HEK293 (cell line): ENCODE measurements around the gene ELOVL2.

Experiments used
- CTCF ChIA-PET: fragments of 350-600 bp; formaldehyde crosslinking; extraction: SDS; loops from one replicate; lab custom pipeline; 2021; ENCODE audit warnings: antibody characterized with exemption; lab: Yijun Ruan, JAX
- POLR2A ChIA-PET: fragments of 300-600 bp; formaldehyde crosslinking; extraction: SDS; loops from one replicate; lab custom pipeline; 2020; ENCODE audit warnings: antibody characterized with exemption, inconsistent platforms; lab: Yijun Ruan, JAX
- H3K27ac ChIP-seq: fragments of 200-500 bp; sonication (Bioruptor generic); 2 replicates; pipeline ENCODE4 v1.5.1; 2014; ENCODE audit warnings: low read depth, low read length, control low read depth, inconsistent platforms; ENCODE audit errors: extremely low read depth
- H3K36me3 ChIP-seq, 2 experiments: fragments of 200-500 bp in 1 of 2; sonication (Bioruptor generic) in 1 of 2; 1 replicate in 1 of 2; 2 replicates in 1 of 2; pipeline ENCODE4 v1.5.1; 2014 to 2017; ENCODE audit warnings: inconsistent platforms in 2 of 2, low read length in 2 of 2; ENCODE audit not compliant: control insufficient read depth in 2 of 2, insufficient read depth in 1 of 2
- H3K4me1 ChIP-seq: fragments of 200-500 bp; sonication (Bioruptor generic); 2 replicates; pipeline ENCODE4 v1.5.1; 2014; ENCODE audit warnings: mild to moderate bottlenecking, low read length, inconsistent platforms; ENCODE audit not compliant: control insufficient read depth, insufficient read depth
- H3K4me3 ChIP-seq: 2 replicates; pipeline ENCODE4 v1.5.1; 2011; ENCODE audit warnings: low read depth, mild to moderate bottlenecking, control low read depth, low read length, moderate library complexity
- H3K9me3 ChIP-seq: fragments of 200-500 bp; sonication (Bioruptor generic); 2 replicates; pipeline ENCODE4 v1.5.1; 2014; ENCODE audit warnings: low read depth, low read length, inconsistent platforms; ENCODE audit not compliant: control insufficient read depth, insufficient read depth
- KLF16 ChIP-seq: fragments of 450-650 bp; formaldehyde crosslinking; IDR thresholded peaks from 2 replicates; pipeline ENCODE4 v1.5.1; 2017; ENCODE audit warnings: missing biosample characterization, missing genetic modification characterization
- SETDB1 ChIP-seq: IDR thresholded peaks from one replicate; pipeline ENCODE4 v1.6.1; 2017; ENCODE audit warnings: mild to moderate bottlenecking, low read length, moderate library complexity, mixed read lengths; ENCODE audit not compliant: insufficient read length
- YY1 ChIP-seq: fragments of 450-650 bp; formaldehyde crosslinking; IDR thresholded peaks from 2 replicates; pipeline ENCODE4 v1.5.1; 2018; ENCODE audit warnings: missing biosample characterization, missing genetic modification characterization
- ZFP41 ChIP-seq: fragments of 450-650 bp; formaldehyde crosslinking; IDR thresholded peaks from 2 replicates; pipeline ENCODE4 v1.5.1; 2016; ENCODE audit warnings: missing biosample characterization, missing genetic modification characterization, borderline replicate concordance
- ZNF121 ChIP-seq: fragments of 450-650 bp; formaldehyde crosslinking; IDR thresholded peaks from 2 replicates; pipeline ENCODE4 v1.5.1; 2016; ENCODE audit warnings: missing biosample characterization, missing genetic modification characterization
- ZNF174 ChIP-seq: fragments of 450-650 bp; formaldehyde crosslinking; IDR thresholded peaks from 2 replicates; pipeline ENCODE4 v1.5.0; 2017; ENCODE audit warnings: missing biosample characterization, mild to moderate bottlenecking, missing genetic modification characterization
- ZNF211 ChIP-seq: fragments of 450-650 bp; formaldehyde crosslinking; IDR thresholded peaks from 2 replicates; pipeline ENCODE4 v1.5.1; 2016; ENCODE audit warnings: low read depth, missing biosample characterization, missing genetic modification characterization
- ZNF248 ChIP-seq: fragments of 450-650 bp; formaldehyde crosslinking; IDR thresholded peaks from 2 replicates; pipeline ENCODE4 v1.5.1; 2017; ENCODE audit warnings: missing biosample characterization, missing genetic modification characterization
- ZNF324 ChIP-seq: fragments of 450-650 bp; formaldehyde crosslinking; IDR thresholded peaks from 2 replicates; pipeline ENCODE4 v1.5.1; 2016; ENCODE audit warnings: missing biosample characterization, missing genetic modification characterization
- ZNF416 ChIP-seq: fragments of 450-650 bp; formaldehyde crosslinking; IDR thresholded peaks from 2 replicates; pipeline ENCODE4 v1.5.1; 2016; ENCODE audit warnings: missing biosample characterization, missing genetic modification characterization
- ZNF521 ChIP-seq: fragments of 450-650 bp; formaldehyde crosslinking; IDR thresholded peaks from 2 replicates; pipeline ENCODE4 v1.5.1; 2017; ENCODE audit warnings: missing biosample characterization, mild to moderate bottlenecking, missing genetic modification characterization
- ZNF555 ChIP-seq: fragments of 450-650 bp; formaldehyde crosslinking; conservative IDR thresholded peaks from 2 replicates; pipeline ENCODE4 v1.5.1; 2017; ENCODE audit warnings: missing biosample characterization, mild to moderate bottlenecking, missing genetic modification characterization, inconsistent platforms
- ZNF561 ChIP-seq: fragments of 450-650 bp; IDR thresholded peaks from 2 replicates; pipeline ENCODE4 v1.5.1; 2018; ENCODE audit warnings: missing biosample characterization, missing genetic modification characterization, borderline replicate concordance
- ZNF596 ChIP-seq: fragments of 450-650 bp; IDR thresholded peaks from 2 replicates; pipeline ENCODE4 v1.5.0; 2018; ENCODE audit warnings: missing biosample characterization, mild to moderate bottlenecking, missing genetic modification characterization, moderate library complexity
- ZNF600 ChIP-seq: fragments of 450-650 bp; formaldehyde crosslinking; IDR thresholded peaks from 2 replicates; pipeline ENCODE4 v1.5.1; 2016; ENCODE audit warnings: missing biosample characterization, missing genetic modification characterization
- ZNF623 ChIP-seq: fragments of 450-650 bp; formaldehyde crosslinking; IDR thresholded peaks from 2 replicates; pipeline ENCODE4 v1.5.1; 2016; ENCODE audit warnings: missing biosample characterization, missing genetic modification characterization
- ZNF768 ChIP-seq: fragments of 450-650 bp; formaldehyde crosslinking; IDR thresholded peaks from 2 replicates; pipeline ENCODE4 v1.5.1; 2018; ENCODE audit warnings: missing biosample characterization, mild to moderate bottlenecking, missing genetic modification characterization
- ZNF777 ChIP-seq: fragments of 450-650 bp; formaldehyde crosslinking; IDR thresholded peaks from 2 replicates; pipeline ENCODE4 v1.5.1; 2017; ENCODE audit warnings: missing biosample characterization, missing genetic modification characterization, borderline replicate concordance
- ZNF785 ChIP-seq: fragments of 450-650 bp; formaldehyde crosslinking; IDR thresholded peaks from 2 replicates; pipeline ENCODE4 v1.5.1; 2016; ENCODE audit warnings: missing biosample characterization, missing genetic modification characterization
- ZSCAN23 ChIP-seq: fragments of 450-650 bp; formaldehyde crosslinking; IDR thresholded peaks from 2 replicates; pipeline ENCODE4 v1.5.1; 2016; ENCODE audit warnings: missing biosample characterization, missing genetic modification characterization
- TF ChIP-seq, protein P1 (sequence below): fragments of 450-650 bp; formaldehyde crosslinking; IDR thresholded peaks from 2 replicates; pipeline ENCODE4 v1.5.1; 2016; ENCODE audit warnings: missing biosample characterization, missing genetic modification characterization
- TF ChIP-seq, protein P2 (sequence below): fragments of 450-650 bp; formaldehyde crosslinking; conservative IDR thresholded peaks from 2 replicates; pipeline ENCODE4 v1.5.1; 2016; ENCODE audit warnings: low read depth, missing biosample characterization, missing genetic modification characterization
- TF ChIP-seq, protein P3 (sequence below): fragments of 450-650 bp; formaldehyde crosslinking; IDR thresholded peaks from 2 replicates; pipeline ENCODE4 v1.5.1; 2016; ENCODE audit warnings: missing biosample characterization, missing genetic modification characterization
- TF ChIP-seq, protein P4 (sequence below): fragments of 450-650 bp; formaldehyde crosslinking; IDR thresholded peaks from 2 replicates; pipeline ENCODE4 v1.5.1; 2016; ENCODE audit warnings: missing biosample characterization, missing genetic modification characterization
- TF ChIP-seq, protein P5 (sequence below): fragments of 450-650 bp; IDR thresholded peaks from 2 replicates; pipeline ENCODE4 v1.5.1; 2018; ENCODE audit warnings: missing biosample characterization, missing genetic modification characterization

The ELOVL2 gene

DNA sequence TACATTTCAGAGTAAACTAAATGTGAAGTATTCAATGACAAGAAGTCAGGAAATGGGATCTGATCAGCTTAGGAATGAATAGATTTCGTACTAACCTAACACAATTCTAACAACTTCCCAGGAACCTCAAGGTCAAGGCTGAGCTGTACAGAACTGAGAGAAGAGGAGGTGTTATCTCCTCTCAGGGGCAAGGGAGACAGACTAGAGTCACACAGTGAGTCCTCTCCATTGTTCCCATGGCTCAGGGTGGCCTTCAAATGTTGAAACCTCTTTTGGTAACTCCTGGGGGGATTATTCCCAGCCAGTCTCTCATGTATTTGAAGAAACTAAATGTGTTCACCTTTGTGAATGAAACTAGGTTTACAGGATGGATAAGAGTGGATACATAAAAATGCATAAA, 27.7 kb downstream of the ELOVL2 start:
- H3K4me1 ChIP-seq, result peaks cover 15% of the 10 kb centered on the region
- no peak overlapping the region for H3K27ac ChIP-seq
- H3K4me3 ChIP-seq, result no peak overlapping the region
- no peaks in the 10 kb centered on the region for H3K9me3 ChIP-seq
- TF ChIP-seq ZNF324 (tag by site-specific recombination) (no peak), SETDB1 (no peak), ZNF561 (tag by site-specific recombination) (no peak), ZNF521 (tag by site-specific recombination) (no peak), ZNF785 (tag by site-specific recombination) (no peak), ZFP41 (tag by site-specific recombination) (no peak)
- TF ChIP-seq, protein P1, sequence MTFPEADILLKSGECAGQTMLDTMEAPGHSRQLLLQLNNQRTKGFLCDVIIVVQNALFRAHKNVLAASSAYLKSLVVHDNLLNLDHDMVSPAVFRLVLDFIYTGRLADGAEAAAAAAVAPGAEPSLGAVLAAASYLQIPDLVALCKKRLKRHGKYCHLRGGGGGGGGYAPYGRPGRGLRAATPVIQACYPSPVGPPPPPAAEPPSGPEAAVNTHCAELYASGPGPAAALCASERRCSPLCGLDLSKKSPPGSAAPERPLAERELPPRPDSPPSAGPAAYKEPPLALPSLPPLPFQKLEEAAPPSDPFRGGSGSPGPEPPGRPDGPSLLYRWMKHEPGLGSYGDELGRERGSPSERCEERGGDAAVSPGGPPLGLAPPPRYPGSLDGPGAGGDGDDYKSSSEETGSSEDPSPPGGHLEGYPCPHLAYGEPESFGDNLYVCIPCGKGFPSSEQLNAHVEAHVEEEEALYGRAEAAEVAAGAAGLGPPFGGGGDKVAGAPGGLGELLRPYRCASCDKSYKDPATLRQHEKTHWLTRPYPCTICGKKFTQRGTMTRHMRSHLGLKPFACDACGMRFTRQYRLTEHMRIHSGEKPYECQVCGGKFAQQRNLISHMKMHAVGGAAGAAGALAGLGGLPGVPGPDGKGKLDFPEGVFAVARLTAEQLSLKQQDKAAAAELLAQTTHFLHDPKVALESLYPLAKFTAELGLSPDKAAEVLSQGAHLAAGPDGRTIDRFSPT (tag by site-specific recombination), result no peak
- TF ChIP-seq, protein P2, sequence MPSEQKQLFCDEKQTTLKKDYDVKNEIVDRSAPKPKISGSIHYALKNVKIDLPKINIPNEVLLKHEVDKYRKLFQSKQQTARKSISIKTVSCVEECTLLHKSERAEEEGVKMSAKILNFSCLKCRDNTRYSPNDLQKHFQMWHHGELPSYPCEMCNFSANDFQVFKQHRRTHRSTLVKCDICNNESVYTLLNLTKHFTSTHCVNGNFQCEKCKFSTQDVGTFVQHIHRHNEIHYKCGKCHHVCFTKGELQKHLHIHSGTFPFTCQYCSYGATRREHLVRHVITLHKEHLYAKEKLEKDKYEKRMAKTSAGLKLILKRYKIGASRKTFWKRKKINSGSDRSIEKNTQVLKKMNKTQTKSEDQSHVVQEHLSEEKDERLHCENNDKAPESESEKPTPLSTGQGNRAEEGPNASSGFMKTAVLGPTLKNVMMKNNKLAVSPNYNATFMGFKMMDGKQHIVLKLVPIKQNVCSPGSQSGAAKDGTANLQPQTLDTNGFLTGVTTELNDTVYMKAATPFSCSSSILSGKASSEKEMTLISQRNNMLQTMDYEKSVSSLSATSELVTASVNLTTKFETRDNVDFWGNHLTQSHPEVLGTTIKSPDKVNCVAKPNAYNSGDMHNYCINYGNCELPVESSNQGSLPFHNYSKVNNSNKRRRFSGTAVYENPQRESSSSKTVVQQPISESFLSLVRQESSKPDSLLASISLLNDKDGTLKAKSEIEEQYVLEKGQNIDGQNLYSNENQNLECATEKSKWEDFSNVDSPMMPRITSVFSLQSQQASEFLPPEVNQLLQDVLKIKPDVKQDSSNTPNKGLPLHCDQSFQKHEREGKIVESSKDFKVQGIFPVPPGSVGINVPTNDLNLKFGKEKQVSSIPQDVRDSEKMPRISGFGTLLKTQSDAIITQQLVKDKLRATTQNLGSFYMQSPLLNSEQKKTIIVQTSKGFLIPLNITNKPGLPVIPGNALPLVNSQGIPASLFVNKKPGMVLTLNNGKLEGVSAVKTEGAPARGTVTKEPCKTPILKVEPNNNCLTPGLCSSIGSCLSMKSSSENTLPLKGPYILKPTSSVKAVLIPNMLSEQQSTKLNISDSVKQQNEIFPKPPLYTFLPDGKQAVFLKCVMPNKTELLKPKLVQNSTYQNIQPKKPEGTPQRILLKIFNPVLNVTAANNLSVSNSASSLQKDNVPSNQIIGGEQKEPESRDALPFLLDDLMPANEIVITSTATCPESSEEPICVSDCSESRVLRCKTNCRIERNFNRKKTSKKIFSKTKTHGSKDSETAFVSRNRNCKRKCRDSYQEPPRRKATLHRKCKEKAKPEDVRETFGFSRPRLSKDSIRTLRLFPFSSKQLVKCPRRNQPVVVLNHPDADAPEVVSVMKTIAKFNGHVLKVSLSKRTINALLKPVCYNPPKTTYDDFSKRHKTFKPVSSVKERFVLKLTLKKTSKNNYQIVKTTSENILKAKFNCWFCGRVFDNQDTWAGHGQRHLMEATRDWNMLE (tag by site-specific recombination), result no peak
- CTCF ChIA-PET, result interaction anchor here (0.6 to 1.3 kb wide), 3 partner anchors 16 to 51 kb away, joined by 3 to 6 read pairs (median 4); no protein-coding TSS in a partner anchor
- POLR2A ChIA-PET, result no interaction called here
- H3K36me3 ChIP-seq, result no peaks in the 10 kb centered on the region

DNA sequence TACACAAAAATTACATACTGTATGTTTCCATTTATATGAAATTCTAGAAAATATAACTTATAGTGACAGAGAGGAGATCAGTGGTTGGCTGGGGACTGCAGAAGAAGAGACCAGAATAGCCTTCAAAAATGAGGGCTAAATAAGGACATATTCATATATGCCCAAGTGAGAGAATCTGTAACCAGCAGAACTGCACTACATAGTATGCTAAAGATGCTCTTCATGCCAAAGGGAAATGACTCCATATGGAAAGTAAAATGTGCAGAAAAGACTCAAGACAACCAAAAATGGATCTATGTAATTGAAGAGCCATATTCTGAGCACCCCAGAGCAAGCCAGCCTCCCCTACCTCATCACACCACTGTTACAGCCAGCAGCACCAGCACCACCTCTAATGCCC, 29.0 kb downstream of the ELOVL2 start:
- no peaks in the 10 kb centered on the region for H3K36me3 ChIP-seq
- H3K4me3 ChIP-seq, result no peak overlapping the region
- H3K4me1 ChIP-seq, result peaks cover 12% of the 10 kb centered on the region
- no peaks in the 10 kb centered on the region for H3K9me3 ChIP-seq
- CTCF ChIA-PET, result interaction anchor here (1.0 kb wide), 1 partner anchor 8 kb away, joined by 3 read pairs; no protein-coding TSS in a partner anchor
- H3K27ac ChIP-seq, result no peak overlapping the region
- POLR2A ChIA-PET, result no interaction called here
- TF ChIP-seq ZNF211 (tag by site-specific recombination), result no peak
- TF ChIP-seq ZNF596 (tag by site-specific recombination), result no peak
- TF ChIP-seq ZNF623 (tag by site-specific recombination), result no peak
- no peak for TF ChIP-seq ZNF785 (tag by site-specific recombination)
- TF ChIP-seq ZNF600 (tag by site-specific recombination), result no peak
- no peak for TF ChIP-seq ZNF768
- no peak for TF ChIP-seq ZNF777 (tag by site-specific recombination)
- TF ChIP-seq ZNF121 (tag by site-specific recombination), result no peak
- TF ChIP-seq ZNF324 (tag by site-specific recombination), result no peak
- TF ChIP-seq, protein P3, sequence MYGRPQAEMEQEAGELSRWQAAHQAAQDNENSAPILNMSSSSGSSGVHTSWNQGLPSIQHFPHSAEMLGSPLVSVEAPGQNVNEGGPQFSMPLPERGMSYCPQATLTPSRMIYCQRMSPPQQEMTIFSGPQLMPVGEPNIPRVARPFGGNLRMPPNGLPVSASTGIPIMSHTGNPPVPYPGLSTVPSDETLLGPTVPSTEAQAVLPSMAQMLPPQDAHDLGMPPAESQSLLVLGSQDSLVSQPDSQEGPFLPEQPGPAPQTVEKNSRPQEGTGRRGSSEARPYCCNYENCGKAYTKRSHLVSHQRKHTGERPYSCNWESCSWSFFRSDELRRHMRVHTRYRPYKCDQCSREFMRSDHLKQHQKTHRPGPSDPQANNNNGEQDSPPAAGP (tag by site-specific recombination), result no peak
- no peak for TF ChIP-seq ZNF248 (tag by site-specific recombination)
- TF ChIP-seq ZNF174 (tag by site-specific recombination), result no peak
- TF ChIP-seq ZNF555 (tag by site-specific recombination), result no peak
- no peak for TF ChIP-seq YY1 (tag by site-specific recombination)
- TF ChIP-seq ZSCAN23 (tag by site-specific recombination), result no peak
- TF ChIP-seq, protein P4, sequence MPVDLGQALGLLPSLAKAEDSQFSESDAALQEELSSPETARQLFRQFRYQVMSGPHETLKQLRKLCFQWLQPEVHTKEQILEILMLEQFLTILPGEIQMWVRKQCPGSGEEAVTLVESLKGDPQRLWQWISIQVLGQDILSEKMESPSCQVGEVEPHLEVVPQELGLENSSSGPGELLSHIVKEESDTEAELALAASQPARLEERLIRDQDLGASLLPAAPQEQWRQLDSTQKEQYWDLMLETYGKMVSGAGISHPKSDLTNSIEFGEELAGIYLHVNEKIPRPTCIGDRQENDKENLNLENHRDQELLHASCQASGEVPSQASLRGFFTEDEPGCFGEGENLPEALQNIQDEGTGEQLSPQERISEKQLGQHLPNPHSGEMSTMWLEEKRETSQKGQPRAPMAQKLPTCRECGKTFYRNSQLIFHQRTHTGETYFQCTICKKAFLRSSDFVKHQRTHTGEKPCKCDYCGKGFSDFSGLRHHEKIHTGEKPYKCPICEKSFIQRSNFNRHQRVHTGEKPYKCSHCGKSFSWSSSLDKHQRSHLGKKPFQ (tag by site-specific recombination), result no peak
- TF ChIP-seq ZNF416 (tag by site-specific recombination), result no peak
- TF ChIP-seq KLF16 (tag by site-specific recombination), result no peak
- TF ChIP-seq, protein P5, sequence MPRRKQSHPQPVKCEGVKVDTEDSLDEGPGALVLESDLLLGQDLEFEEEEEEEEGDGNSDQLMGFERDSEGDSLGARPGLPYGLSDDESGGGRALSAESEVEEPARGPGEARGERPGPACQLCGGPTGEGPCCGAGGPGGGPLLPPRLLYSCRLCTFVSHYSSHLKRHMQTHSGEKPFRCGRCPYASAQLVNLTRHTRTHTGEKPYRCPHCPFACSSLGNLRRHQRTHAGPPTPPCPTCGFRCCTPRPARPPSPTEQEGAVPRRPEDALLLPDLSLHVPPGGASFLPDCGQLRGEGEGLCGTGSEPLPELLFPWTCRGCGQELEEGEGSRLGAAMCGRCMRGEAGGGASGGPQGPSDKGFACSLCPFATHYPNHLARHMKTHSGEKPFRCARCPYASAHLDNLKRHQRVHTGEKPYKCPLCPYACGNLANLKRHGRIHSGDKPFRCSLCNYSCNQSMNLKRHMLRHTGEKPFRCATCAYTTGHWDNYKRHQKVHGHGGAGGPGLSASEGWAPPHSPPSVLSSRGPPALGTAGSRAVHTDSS (tag by site-specific recombination), result no peak
